Measurements from ENCODE around the gene GPR143.

- no peak for TF ChIP-seq MAZ (CRISPR knock-in tag; conservative IDR thresholded peaks at IDR 0.05 in 1 of 2, IDR thresholded peaks at IDR 0.05 in 1 of 2)
- TF ChIP-seq, protein P1, sequence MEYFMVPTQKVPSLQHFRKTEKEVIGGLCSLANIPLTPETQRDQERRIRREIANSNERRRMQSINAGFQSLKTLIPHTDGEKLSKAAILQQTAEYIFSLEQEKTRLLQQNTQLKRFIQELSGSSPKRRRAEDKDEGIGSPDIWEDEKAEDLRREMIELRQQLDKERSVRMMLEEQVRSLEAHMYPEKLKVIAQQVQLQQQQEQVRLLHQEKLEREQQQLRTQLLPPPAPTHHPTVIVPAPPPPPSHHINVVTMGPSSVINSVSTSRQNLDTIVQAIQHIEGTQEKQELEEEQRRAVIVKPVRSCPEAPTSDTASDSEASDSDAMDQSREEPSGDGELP (CRISPR knock-in tag; IDR thresholded peaks at IDR 0.05; ENCODE audit: borderline replicate concordance) = no peak
- TF ChIP-seq CTCF (IDR thresholded peaks at IDR 0.05 in 2 of 3, conservative IDR thresholded peaks at IDR 0.05 in 1 of 3; ENCODE audit: insufficient read depth in 2 of 3, low read depth in 1 of 3, low read length in 3 of 3) = no peak
Measured at GRCh38 chrX:9738151-9738550, 27.5 kb downstream of the GPR143 start.
